ENCODE data around the gene MED13L. TPM values are rescaled to one million over a fixed set of nuclear protein-coding genes. Genes with fewer than 3 reads are reported as not detected.

MED13L gene
- total and polyA plus RNA-seq, 2 donors (not counting 1 experiment from before 2014, with no cell fraction given), result 56.5 to 97.3 TPM

- H3K4me3 ChIP-seq (replicated peaks in 1 of 4; ENCODE audit: control extremely low read depth in 1 of 4, insufficient read depth in 1 of 4, low read depth in 3 of 4, low read length in 4 of 4), result no peak overlapping the region
- no peaks in the 10 kb centered on the region for H3K36me3 ChIP-seq (ENCODE audit: control insufficient read depth, insufficient read depth, low read length)
- H3K4me2 ChIP-seq (ENCODE audit: extremely low read depth, insufficient read depth, low read length), result no peak overlapping the region
- H3K27ac ChIP-seq (ENCODE audit: insufficient read depth, low read length), result no peak overlapping the region
- H3K27me3 ChIP-seq (ENCODE audit: control insufficient read depth, insufficient read depth, low read length), result no peaks in the 10 kb centered on the region
- no peaks in the 10 kb centered on the region for H4K20me1 ChIP-seq (ENCODE audit: control insufficient read depth, extremely low read depth, insufficient read depth, low read length)
- H3K9me3 ChIP-seq (ENCODE audit: control insufficient read depth, insufficient read depth, low read depth, low read length), result no peaks in the 10 kb centered on the region
- H3K9ac ChIP-seq (ENCODE audit: insufficient read depth, low read length), result no peak overlapping the region
- H2AFZ ChIP-seq (ENCODE audit: low read length), result no peak overlapping the region
- DNase-seq (ENCODE audit: low read depth in 2 of 2), result no peak
- TF ChIP-seq EZH2 (IDR thresholded peaks at IDR 0.05; ENCODE audit: low read length, missing control alignments), result no peak
- H3K4me1 ChIP-seq (ENCODE audit: control insufficient read depth, extremely low read depth, insufficient read depth, low read length), result no peaks in the 10 kb centered on the region
- H3K79me2 ChIP-seq (ENCODE audit: control insufficient read depth, insufficient read depth, low read length), result no peaks in the 10 kb centered on the region
Measured at GRCh38 chr12:116310082-116310481, 32.6 kb upstream of the MED13L start.

GRCh38 chr12:116309343-116309742 is 31.9 kb upstream of the MED13L start:
- H3K9me3 ChIP-seq (ENCODE audit: control insufficient read depth, insufficient read depth, low read depth, low read length), result no peaks in the 10 kb centered on the region
- no peak overlapping the region for H3K4me2 ChIP-seq (ENCODE audit: extremely low read depth, insufficient read depth, low read length)
- no peaks in the 10 kb centered on the region for H4K20me1 ChIP-seq (ENCODE audit: control insufficient read depth, extremely low read depth, insufficient read depth, low read length)
- no peak overlapping the region for H3K9ac ChIP-seq (ENCODE audit: insufficient read depth, low read length)
- H3K4me3 ChIP-seq (replicated peaks in 1 of 4; ENCODE audit: control extremely low read depth in 1 of 4, insufficient read depth in 1 of 4, low read depth in 3 of 4, low read length in 4 of 4), result no peak overlapping the region
- H3K27me3 ChIP-seq (ENCODE audit: control insufficient read depth, insufficient read depth, low read length), result no peaks in the 10 kb centered on the region
- no peak for DNase-seq (ENCODE audit: low read depth in 2 of 2)
- no peak for TF ChIP-seq EZH2 (IDR thresholded peaks at IDR 0.05; ENCODE audit: low read length, missing control alignments)
- no peak for TF ChIP-seq CTCF (conservative IDR thresholded peaks at IDR 0.05 in 1 of 2, IDR thresholded peaks at IDR 0.05 in 1 of 2; ENCODE audit: low read depth in 1 of 2, low read length in 2 of 2)
- H2AFZ ChIP-seq (ENCODE audit: low read length), result no peak overlapping the region
- no peaks in the 10 kb centered on the region for H3K79me2 ChIP-seq (ENCODE audit: control insufficient read depth, insufficient read depth, low read length)
- no peaks in the 10 kb centered on the region for H3K36me3 ChIP-seq (ENCODE audit: control insufficient read depth, insufficient read depth, low read length)
- H3K27ac ChIP-seq (ENCODE audit: insufficient read depth, low read length), result no peak overlapping the region
- no peaks in the 10 kb centered on the region for H3K4me1 ChIP-seq (ENCODE audit: control insufficient read depth, extremely low read depth, insufficient read depth, low read length)

GRCh38 chr12:116308647-116309046 is 31.2 kb upstream of the MED13L start:
- Histone ChIP-seq H3K79me2 (ENCODE audit: control insufficient read depth, insufficient read depth, low read length) (no peaks in the 10 kb centered on the region), H3K4me3 (replicated peaks in 1 of 4; ENCODE audit: control extremely low read depth in 1 of 4, insufficient read depth in 1 of 4, low read depth in 3 of 4, low read length in 4 of 4) (no peak overlapping the region), H4K20me1 (ENCODE audit: control insufficient read depth, extremely low read depth, insufficient read depth, low read length) (no peaks in the 10 kb centered on the region), H3K4me1 (ENCODE audit: control insufficient read depth, extremely low read depth, insufficient read depth, low read length) (no peaks in the 10 kb centered on the region), H3K36me3 (ENCODE audit: control insufficient read depth, insufficient read depth, low read length) (no peaks in the 10 kb centered on the region), H3K9ac (ENCODE audit: insufficient read depth, low read length) (no peak overlapping the region), H3K9me3 (ENCODE audit: control insufficient read depth, insufficient read depth, low read depth, low read length) (no peaks in the 10 kb centered on the region), H3K27ac (ENCODE audit: insufficient read depth, low read length) (no peak overlapping the region), H2AFZ (ENCODE audit: low read length) (no peak overlapping the region), H3K4me2 (ENCODE audit: extremely low read depth, insufficient read depth, low read length) (no peak overlapping the region), H3K27me3 (ENCODE audit: control insufficient read depth, insufficient read depth, low read length) (no peaks in the 10 kb centered on the region)
- TF ChIP-seq CTCF (conservative IDR thresholded peaks at IDR 0.05 in 1 of 2, IDR thresholded peaks at IDR 0.05 in 1 of 2; ENCODE audit: low read depth in 1 of 2, low read length in 2 of 2), result no peak
- TF ChIP-seq EZH2 (IDR thresholded peaks at IDR 0.05; ENCODE audit: low read length, missing control alignments), result no peak
- no peak for DNase-seq (ENCODE audit: low read depth in 2 of 2)
